A549 (cell line): ENCODE results near the gene TSHZ3. TPM values are rescaled to one million over a fixed set of nuclear protein-coding genes. Genes with fewer than 3 reads are reported as not detected.

ENCODE experiments used
- ATAC-seq, 2 experiments: fragments of 200-7000 bp in 1 of 2; fragments of >200 bp in 1 of 2; cut with Nextera tagmentation in 1 of 2; cut with Tn5 transposase in 1 of 2; 3 replicates each; pipeline versions ENCODE4 v1.8.0 to v1.9.1; 2018 to 2020; ENCODE audit warnings: mild to moderate bottlenecking in 1 of 2, moderate library complexity in 1 of 2
- CTCF ChIA-PET: fragments of 300-600 bp; sonication (Branson Sonifier 250); formaldehyde crosslinking; extraction: SDS; loops from one replicate; lab custom pipeline; 2021; ENCODE audit warnings: antibody characterized with exemption, inconsistent platforms; lab: Yijun Ruan, JAX
- POLR2A ChIA-PET: fragments of 350-600 bp; formaldehyde crosslinking; extraction: SDS; loops from one replicate; lab custom pipeline; 2021; ENCODE audit warnings: antibody characterized with exemption, inconsistent platforms; lab: Yijun Ruan, JAX
- DNase-seq, 2 experiments: peaks; one replicate each; pipeline versions ENCODE4 v3.0.0 to v3.0.0-alpha.2; 2011 to 2016; ENCODE audit warnings: low read depth in 1 of 2, low spot score in 1 of 2
- FAIRE-seq: peaks from 2 replicates; lab custom pipeline; 2011; peaks lifted over from hg19 to GRCh38; lab: Jason Lieb, UNC
- H3K27ac ChIP-seq, 2 experiments: fragments of >200 bp; sonication (Bioruptor Twin); formaldehyde crosslinking; 3 replicates each; pipeline ENCODE4 v1.5.1; 2016 to 2017
- H3K4me1 ChIP-seq: fragments of >200 bp; sonication (Bioruptor Twin); formaldehyde crosslinking; 3 replicates; pipeline ENCODE4 v1.6.1; 2016
- H3K4me2 ChIP-seq: fragments of >200 bp; sonication (Bioruptor Twin); formaldehyde crosslinking; 3 replicates; pipeline ENCODE4 v1.6.1; 2016
- H3K4me3 ChIP-seq: fragments of >200 bp; sonication (Bioruptor Twin); formaldehyde crosslinking; 3 replicates; pipeline ENCODE4 v1.5.1; 2016
- H3K9me3 ChIP-seq: fragments of >200 bp; sonication (Bioruptor Twin); formaldehyde crosslinking; 3 replicates; pipeline ENCODE4 v1.6.1; 2016
- CBX2 ChIP-seq: fragments of 200-600 bp; sonication (generic); IDR thresholded peaks from 2 replicates; pipeline ENCODE4 v1.6.1; 2016; ENCODE audit warnings: low read depth, mild to moderate bottlenecking, borderline replicate concordance
- CEBPB ChIP-seq, 2 experiments: fragments of >200 bp in 1 of 2; sonication (Bioruptor Twin) in 1 of 2; formaldehyde crosslinking in 1 of 2; IDR thresholded peaks; 2 replicates each; pipeline ENCODE4 v1.6.1; 2012 to 2016
- CHD4 ChIP-seq: fragments of 200-600 bp; sonication (generic); IDR thresholded peaks from 2 replicates; pipeline ENCODE4 v1.6.1; 2016; ENCODE audit warnings: antibody characterized with exemption, mild to moderate bottlenecking, borderline replicate concordance
- EHMT2 ChIP-seq: fragments of 200-600 bp; sonication (generic); IDR thresholded peaks from 2 replicates; pipeline ENCODE4 v1.6.1; 2016; ENCODE audit warnings: antibody characterized with exemption, low read depth, mild to moderate bottlenecking, moderate library complexity
- EP300 ChIP-seq, 2 experiments: fragments of >200 bp; sonication (Bioruptor Twin); formaldehyde crosslinking; IDR thresholded peaks; 2 replicates in 1 of 2; 3 replicates in 1 of 2; pipeline ENCODE4 v1.6.1; 2016 to 2017
- FOSB ChIP-seq: fragments of 250-450 bp; sonication (Bioruptor Pico); IDR thresholded peaks from 2 replicates; pipeline ENCODE4 v1.5.0; 2020; ENCODE audit warnings: mild to moderate bottlenecking, moderate library complexity
- GATA3 ChIP-seq: IDR thresholded peaks from 2 replicates; pipeline ENCODE4 v1.6.1; 2012; ENCODE audit warnings: borderline replicate concordance
- HDAC2 ChIP-seq: fragments of 200-600 bp; sonication (generic); IDR thresholded peaks from 2 replicates; pipeline ENCODE4 v1.6.1; 2016
- HEYL ChIP-seq: fragments of 250-450 bp; sonication (Bioruptor Pico); IDR thresholded peaks from 2 replicates; pipeline ENCODE4 v1.8.0; 2021; ENCODE audit warnings: mild to moderate bottlenecking, moderate library complexity
- HOXA7 ChIP-seq: fragments of 250-450 bp; sonication (Bioruptor Pico); IDR thresholded peaks from 2 replicates; pipeline ENCODE4 v1.5.0; 2020; ENCODE audit warnings: mild to moderate bottlenecking, moderate library complexity
- HOXB5 ChIP-seq: fragments of 250-450 bp; sonication (Bioruptor Pico); IDR thresholded peaks from 2 replicates; pipeline ENCODE4 v1.5.0; 2020; ENCODE audit warnings: mild to moderate bottlenecking, moderate library complexity
- JUNB ChIP-seq: fragments of >200 bp; sonication (Bioruptor Twin); formaldehyde crosslinking; IDR thresholded peaks from 2 replicates; pipeline ENCODE4 v1.6.1; 2016
- MAZ ChIP-seq: fragments of 150-350 bp; IDR thresholded peaks from 2 replicates; pipeline ENCODE4 v1.6.1; 2014; ENCODE audit warnings: antibody characterized with exemption, low read depth, low read length, borderline replicate concordance
- PHF8 ChIP-seq: fragments of 200-600 bp; sonication (generic); IDR thresholded peaks from 2 replicates; pipeline ENCODE4 v1.6.1; 2016; ENCODE audit warnings: low read depth, mild to moderate bottlenecking, antibody characterized with exemption, moderate library complexity, borderline replicate concordance
- POLR2AphosphoS2 ChIP-seq: conservative IDR thresholded peaks from 2 replicates; pipeline ENCODE4 v1.6.1; 2012; ENCODE audit warnings: low read length, improper control_type of control experiment, inconsistent platforms
- RAD21 ChIP-seq, 2 experiments: fragments of >200 bp in 1 of 2; sonication (Bioruptor Twin) in 1 of 2; formaldehyde crosslinking in 1 of 2; IDR thresholded peaks in 1 of 2; conservative IDR thresholded peaks in 1 of 2; 2 replicates in 1 of 2; 3 replicates in 1 of 2; pipeline ENCODE4 v1.6.1; 2012 to 2018; ENCODE audit warnings: inconsistent platforms in 1 of 2
- RARB ChIP-seq: fragments of 250-450 bp; sonication (Bioruptor Pico); IDR thresholded peaks from 2 replicates; pipeline ENCODE4 v1.8.0; 2021; ENCODE audit warnings: mild to moderate bottlenecking, moderate library complexity
- RNF2 ChIP-seq: fragments of 200-600 bp; sonication (generic); IDR thresholded peaks from 2 replicates; pipeline ENCODE4 v1.6.1; 2016; ENCODE audit warnings: low read depth, mild to moderate bottlenecking, antibody characterized with exemption, moderate library complexity, borderline replicate concordance
- SMC3 ChIP-seq: fragments of >200 bp; sonication (Bioruptor Twin); formaldehyde crosslinking; IDR thresholded peaks from 3 replicates; pipeline ENCODE4 v1.6.1; 2018; ENCODE audit warnings: inconsistent platforms
- SREBF2 ChIP-seq: fragments of 450-650 bp; IDR thresholded peaks from 2 replicates; pipeline ENCODE4 v1.6.1; 2014; ENCODE audit warnings: mild to moderate bottlenecking, moderate library complexity
- TFCP2L1 ChIP-seq: fragments of 250-450 bp; sonication (Bioruptor Pico); IDR thresholded peaks from 2 replicates; pipeline ENCODE4 v1.5.0; 2021; ENCODE audit warnings: mild to moderate bottlenecking
- ZFP36 ChIP-seq: fragments of 450-650 bp; IDR thresholded peaks from 2 replicates; pipeline ENCODE4 v1.6.1; 2014; ENCODE audit warnings: borderline replicate concordance; ENCODE audit not compliant: partially characterized antibody
- ZNF302 ChIP-seq: fragments of 250-450 bp; sonication (Bioruptor Pico); IDR thresholded peaks from 2 replicates; pipeline ENCODE4 v1.9.0; 2021; ENCODE audit warnings: inconsistent platforms, mild to moderate bottlenecking, moderate library complexity
- WGBS: methylation state at CpG from one replicate; pipeline ENCODE4 v1.1.6; 2017; ENCODE audit errors: missing lambda C conversion rate; 5-methylcytosine and 5-hydroxymethylcytosine counted together
- polyA plus RNA-seq, 4 experiments: library from polyadenylated mRNA; depleted of rRNA in 3 of 4; stranded (reverse); fragments of >200 nt; fragmentation: RNase III in 1 of 4; extraction: RNeasy Plus Mini Kit Qiagen cat#74134 plus additional on column Dnase treatment in 1 of 4; gene quantifications; 2 replicates in 3 of 4; 3 replicates in 1 of 4; pipeline ENCODE4 v1.2.3, GENCODE V29; 2011 to 2017
- TF ChIP-seq, protein P1 (sequence below): fragments of 450-650 bp; IDR thresholded peaks from 2 replicates; pipeline ENCODE4 v1.6.1; 2014; ENCODE audit warnings: antibody characterized with exemption
- TF ChIP-seq, protein P2 (sequence below): IDR thresholded peaks from 2 replicates; pipeline ENCODE4 v1.6.1; 2012
- TF ChIP-seq, protein P3 (sequence below): fragments of >200 bp; sonication (Bioruptor Twin); formaldehyde crosslinking; IDR thresholded peaks from 3 replicates; pipeline ENCODE4 v1.5.1; 2016
- TF ChIP-seq, protein P4 (sequence below): fragments of >200 bp; sonication (Bioruptor Twin); formaldehyde crosslinking; IDR thresholded peaks from 3 replicates; pipeline ENCODE4 v1.6.1; 2016
- TF ChIP-seq, protein P5 (sequence below): fragments of 250-450 bp; sonication (Bioruptor Pico); IDR thresholded peaks from 2 replicates; pipeline ENCODE4 v1.5.0; 2020; ENCODE audit warnings: low read depth, mild to moderate bottlenecking, moderate library complexity

TSHZ3 gene
- polyA plus RNA-seq, 2 of the 4 experiments (the other 2 are of a cell fraction), result 0.92 to 2.0 TPM

DNA sequence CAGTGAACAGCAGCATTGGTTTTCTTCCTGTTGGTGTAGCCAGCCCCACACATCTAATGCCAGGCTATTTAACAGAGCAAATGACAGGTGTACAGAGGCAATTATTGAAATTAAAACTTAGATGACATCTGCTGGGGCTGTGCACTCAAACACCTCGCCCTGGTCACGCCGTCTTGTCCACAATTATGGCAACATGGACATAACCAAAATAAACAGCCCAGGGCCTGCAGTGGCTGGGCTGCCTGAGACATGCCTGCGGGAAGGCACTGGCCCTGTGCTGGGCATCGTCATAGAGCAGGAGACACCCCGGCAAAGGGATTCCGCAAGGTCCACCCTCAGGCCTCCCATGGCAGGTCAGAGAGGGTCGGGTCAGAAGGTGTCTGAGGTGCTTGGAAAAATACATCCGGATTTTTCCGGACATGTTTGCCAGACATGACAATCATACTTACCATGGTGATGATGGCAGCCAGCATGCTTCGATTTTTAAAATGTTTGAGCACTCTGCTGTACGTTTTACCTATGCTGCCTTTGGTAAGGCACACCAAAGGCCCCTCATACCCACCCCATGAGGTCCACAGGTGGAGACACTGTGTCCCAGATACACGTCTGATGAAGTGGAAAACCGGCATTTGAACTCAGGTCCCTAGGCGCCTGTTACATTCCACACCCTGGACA is 47.8 kb downstream of the TSHZ3 start:
- ChIA-PET POLR2A (no interaction called here), CTCF (no interaction called here)
- Histone ChIP-seq H3K4me1 (no peaks in the 10 kb centered on the region), H3K9me3 (no peaks in the 10 kb centered on the region; the same call in 2 of the 3 replicates), H3K4me2 (no peak overlapping the region), H3K27ac (no peak overlapping the region)
- no peak for DNase-seq
- WGBS, result 30% methylated on average over 15 of the region's 15 CpGs
- no peak for FAIRE-seq
- no peak for TF ChIP-seq CEBPB (IDR thresholded peaks at IDR 0.05)
- no peak for TF ChIP-seq CHD4
- no peak for TF ChIP-seq POLR2AphosphoS2
- TF ChIP-seq SMC3, result no peak
- no peak for TF ChIP-seq GATA3
- TF ChIP-seq EHMT2, result no peak
- TF ChIP-seq HEYL (CRISPR knock-in tag), result no peak
- TF ChIP-seq CBX2, result no peak
- TF ChIP-seq ZNF302 (CRISPR knock-in tag), result no peak
- TF ChIP-seq, protein P1, sequence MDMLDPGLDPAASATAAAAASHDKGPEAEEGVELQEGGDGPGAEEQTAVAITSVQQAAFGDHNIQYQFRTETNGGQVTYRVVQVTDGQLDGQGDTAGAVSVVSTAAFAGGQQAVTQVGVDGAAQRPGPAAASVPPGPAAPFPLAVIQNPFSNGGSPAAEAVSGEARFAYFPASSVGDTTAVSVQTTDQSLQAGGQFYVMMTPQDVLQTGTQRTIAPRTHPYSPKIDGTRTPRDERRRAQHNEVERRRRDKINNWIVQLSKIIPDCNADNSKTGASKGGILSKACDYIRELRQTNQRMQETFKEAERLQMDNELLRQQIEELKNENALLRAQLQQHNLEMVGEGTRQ, result no peak
- TF ChIP-seq EP300 (IDR thresholded peaks at IDR 0.05), result no peak
- TF ChIP-seq, protein P2, sequence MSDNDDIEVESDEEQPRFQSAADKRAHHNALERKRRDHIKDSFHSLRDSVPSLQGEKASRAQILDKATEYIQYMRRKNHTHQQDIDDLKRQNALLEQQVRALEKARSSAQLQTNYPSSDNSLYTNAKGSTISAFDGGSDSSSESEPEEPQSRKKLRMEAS, result no peak
- no peak for TF ChIP-seq FOSB (CRISPR knock-in tag)
- TF ChIP-seq RAD21 (conservative IDR thresholded peaks at IDR 0.05 in 1 of 2, IDR thresholded peaks at IDR 0.05 in 1 of 2), result no peak
- no peak for TF ChIP-seq RNF2
- TF ChIP-seq, protein P3, sequence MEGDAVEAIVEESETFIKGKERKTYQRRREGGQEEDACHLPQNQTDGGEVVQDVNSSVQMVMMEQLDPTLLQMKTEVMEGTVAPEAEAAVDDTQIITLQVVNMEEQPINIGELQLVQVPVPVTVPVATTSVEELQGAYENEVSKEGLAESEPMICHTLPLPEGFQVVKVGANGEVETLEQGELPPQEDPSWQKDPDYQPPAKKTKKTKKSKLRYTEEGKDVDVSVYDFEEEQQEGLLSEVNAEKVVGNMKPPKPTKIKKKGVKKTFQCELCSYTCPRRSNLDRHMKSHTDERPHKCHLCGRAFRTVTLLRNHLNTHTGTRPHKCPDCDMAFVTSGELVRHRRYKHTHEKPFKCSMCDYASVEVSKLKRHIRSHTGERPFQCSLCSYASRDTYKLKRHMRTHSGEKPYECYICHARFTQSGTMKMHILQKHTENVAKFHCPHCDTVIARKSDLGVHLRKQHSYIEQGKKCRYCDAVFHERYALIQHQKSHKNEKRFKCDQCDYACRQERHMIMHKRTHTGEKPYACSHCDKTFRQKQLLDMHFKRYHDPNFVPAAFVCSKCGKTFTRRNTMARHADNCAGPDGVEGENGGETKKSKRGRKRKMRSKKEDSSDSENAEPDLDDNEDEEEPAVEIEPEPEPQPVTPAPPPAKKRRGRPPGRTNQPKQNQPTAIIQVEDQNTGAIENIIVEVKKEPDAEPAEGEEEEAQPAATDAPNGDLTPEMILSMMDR, result no peak
- TF ChIP-seq, all 56 proteins: peak for 0
- H3K4me3 ChIP-seq, result no peak overlapping the region
- no peak for ATAC-seq

DNA sequence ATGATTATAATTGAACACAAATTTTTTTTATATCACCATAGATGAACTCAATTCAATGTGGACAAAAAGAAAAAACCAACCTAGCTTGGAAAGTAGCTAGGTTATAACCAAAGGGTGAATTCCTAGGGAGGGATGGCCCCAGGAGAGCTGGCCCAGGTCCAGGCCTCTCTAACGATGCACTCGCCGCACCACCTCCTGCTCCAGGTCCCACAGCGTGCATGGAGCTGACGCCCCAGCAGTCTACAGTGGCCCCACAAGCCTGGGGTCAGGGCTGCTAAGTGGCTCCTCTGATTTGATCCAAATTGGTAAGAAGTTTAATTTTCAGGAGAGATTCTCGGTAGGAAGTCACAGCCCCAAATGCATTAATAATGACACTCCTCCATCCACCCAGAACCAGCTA is 48.8 kb downstream of the TSHZ3 start:
- ChIA-PET POLR2A (no interaction called here), CTCF (interaction anchor here (0.7 to 1.2 kb wide), 2 partner anchors 22 to 527 kb away, joined by 3 read pairs; no protein-coding TSS in a partner anchor)
- H3K4me1 ChIP-seq, result no peaks in the 10 kb centered on the region
- no peak overlapping the region for H3K27ac ChIP-seq
- no peak for TF ChIP-seq HEYL (CRISPR knock-in tag)
- no peak for TF ChIP-seq RAD21 (conservative IDR thresholded peaks at IDR 0.05 in 1 of 2, IDR thresholded peaks at IDR 0.05 in 1 of 2)
- no peak for TF ChIP-seq RARB (CRISPR knock-in tag)
- TF ChIP-seq JUNB, result no peak
- TF ChIP-seq, protein P3, result no peak
- no peak for TF ChIP-seq HOXA7 (CRISPR knock-in tag)
- no peak for TF ChIP-seq HDAC2
- no peak for TF ChIP-seq SREBF2
- TF ChIP-seq EP300 (IDR thresholded peaks at IDR 0.05), result no peak
- TF ChIP-seq, protein P2, result no peak
- no peak for TF ChIP-seq TFCP2L1
- TF ChIP-seq, protein P4, sequence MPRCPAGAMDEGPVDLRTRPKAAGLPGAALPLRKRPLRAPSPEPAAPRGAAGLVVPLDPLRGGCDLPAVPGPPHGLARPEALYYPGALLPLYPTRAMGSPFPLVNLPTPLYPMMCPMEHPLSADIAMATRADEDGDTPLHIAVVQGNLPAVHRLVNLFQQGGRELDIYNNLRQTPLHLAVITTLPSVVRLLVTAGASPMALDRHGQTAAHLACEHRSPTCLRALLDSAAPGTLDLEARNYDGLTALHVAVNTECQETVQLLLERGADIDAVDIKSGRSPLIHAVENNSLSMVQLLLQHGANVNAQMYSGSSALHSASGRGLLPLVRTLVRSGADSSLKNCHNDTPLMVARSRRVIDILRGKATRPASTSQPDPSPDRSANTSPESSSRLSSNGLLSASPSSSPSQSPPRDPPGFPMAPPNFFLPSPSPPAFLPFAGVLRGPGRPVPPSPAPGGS, result no peak
- no peak for TF ChIP-seq ZFP36
- TF ChIP-seq CEBPB (IDR thresholded peaks at IDR 0.05), result no peak
- TF ChIP-seq SMC3, result no peak
- TF ChIP-seq, protein P5, sequence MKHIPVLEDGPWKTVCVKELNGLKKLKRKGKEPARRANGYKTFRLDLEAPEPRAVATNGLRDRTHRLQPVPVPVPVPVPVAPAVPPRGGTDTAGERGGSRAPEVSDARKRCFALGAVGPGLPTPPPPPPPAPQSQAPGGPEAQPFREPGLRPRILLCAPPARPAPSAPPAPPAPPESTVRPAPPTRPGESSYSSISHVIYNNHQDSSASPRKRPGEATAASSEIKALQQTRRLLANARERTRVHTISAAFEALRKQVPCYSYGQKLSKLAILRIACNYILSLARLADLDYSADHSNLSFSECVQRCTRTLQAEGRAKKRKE (CRISPR knock-in tag), result no peak
- no peak for TF ChIP-seq HOXB5
- TF ChIP-seq CBX2, result no peak
- no peak for TF ChIP-seq PHF8
- TF ChIP-seq MAZ, result no peak
- ATAC-seq (no peak), FAIRE-seq (no peak), DNase-seq (no peak)
- H3K4me2 ChIP-seq, result no peak overlapping the region
- no peak overlapping the region for H3K4me3 ChIP-seq
- H3K9me3 ChIP-seq, result no peaks in the 10 kb centered on the region; the same call in 2 of the 3 replicates
- 39% methylated on average over 6 of the region's 6 CpGs for WGBS
